ENCODE measurements around the gene MRTFA. TPM values are rescaled to one million over a fixed set of nuclear protein-coding genes. Genes with fewer than 3 reads are reported as not detected.

Gene MRTFA
- total and polyA plus RNA-seq, 5 experiments from 2014 or later, result 10.7 to 122 (median 31.0) TPM

GRCh38 chr22:40432625-40433024, 203.9 kb downstream of the MRTFA start:
- POLR2A ChIA-PET, result interaction anchor here (1.0 to 1.3 kb wide), 2 partner anchors 27 to 213 kb away, joined by 3 read pairs; no protein-coding TSS in a partner anchor
- no peak for ATAC-seq
- peaks cover 25 to 73% (median 53%) of the 10 kb centered on the region in 4 donors for H3K4me1 Mint-ChIP-seq
- peak overlapping the region in 6 of 10 donors; percentile 22 to 83 (median 54) for H3K27ac Mint-ChIP-seq
- H3K36me3 Mint-ChIP-seq, result peaks cover 10 to 78% (median 16%) of the 10 kb centered on the region in 3 donors
- H3K4me3 Mint-ChIP-seq, result no peak overlapping the region
- DNase-seq, result no peak
- no peaks in the 10 kb centered on the region for H3K27me3 Mint-ChIP-seq
- no peaks in the 10 kb centered on the region for H3K9me3 Mint-ChIP-seq

GRCh38 chr22:40432157-40432556, 204.4 kb downstream of the MRTFA start:
- H3K9me3 Mint-ChIP-seq, result no peaks in the 10 kb centered on the region
- H3K27me3 Mint-ChIP-seq, result no peaks in the 10 kb centered on the region
- ATAC-seq (no peak), DNase-seq (no peak)
- no peak overlapping the region for H3K4me3 Mint-ChIP-seq
- H3K4me1 Mint-ChIP-seq, result peaks cover 23 to 68% (median 50%) of the 10 kb centered on the region in 4 donors
- peaks cover 10 to 83% (median 17%) of the 10 kb centered on the region in 3 donors for H3K36me3 Mint-ChIP-seq
- H3K27ac Mint-ChIP-seq, result peak overlapping the region in 3 of 10 donors; percentile 36 to 66 (median 53)
- POLR2A ChIA-PET, result interaction anchor here (0.6 to 1.3 kb wide), 2 partner anchors 26 to 151 kb away, joined by 3 read pairs; no protein-coding TSS in a partner anchor

DNA sequence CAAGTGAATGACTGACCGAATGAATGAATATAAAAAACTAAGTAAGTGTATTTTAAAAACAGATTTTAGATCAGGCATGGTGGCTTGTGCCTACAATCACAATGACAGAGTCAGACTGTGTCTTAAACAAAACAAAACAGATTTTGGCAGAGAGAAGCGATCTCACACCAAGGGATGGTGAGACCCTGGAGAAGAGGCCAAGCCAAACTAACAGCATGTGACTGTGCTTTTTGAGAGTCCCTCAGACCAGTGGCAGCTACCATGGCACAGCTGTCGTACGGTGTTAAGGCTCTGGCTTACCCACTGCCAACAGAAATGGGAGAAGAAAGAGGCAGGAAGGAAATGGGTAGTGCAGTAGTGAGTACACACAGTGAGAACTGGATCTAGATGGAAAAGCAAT, 205.5 kb downstream of the MRTFA start:
- Mint-ChIP-seq H3K4me3 (no peak overlapping the region), H3K27me3 (no peaks in the 10 kb centered on the region), H3K9me3 (no peaks in the 10 kb centered on the region), H3K36me3 (peaks cover 10 to 91% (median 17%) of the 10 kb centered on the region in 3 donors), H3K27ac (peak overlapping the region in 7 of 10 donors; percentile 22 to 88 (median 41)), H3K4me1 (peaks cover 22 to 58% (median 48%) of the 10 kb centered on the region in 4 donors)
- ATAC-seq (no peak), DNase-seq (no peak)
- POLR2A ChIA-PET, result no interaction called here

- H3K27me3 Mint-ChIP-seq, result no peaks in the 10 kb centered on the region
- no peaks in the 10 kb centered on the region for H3K9me3 Mint-ChIP-seq
- H3K27ac Mint-ChIP-seq, result peak overlapping the region in 6 of 10 donors; percentile 53 to 79 (median 70)
- ATAC-seq (no peak), DNase-seq (no peak)
- peaks cover 10 to 96% (median 17%) of the 10 kb centered on the region in 3 donors for H3K36me3 Mint-ChIP-seq
- POLR2A ChIA-PET, result no interaction called here
- H3K4me1 Mint-ChIP-seq, result peaks cover 25 to 47% (median 46%) of the 10 kb centered on the region in 4 donors
- no peak overlapping the region for H3K4me3 Mint-ChIP-seq
These were observed 207.0 kb downstream of the MRTFA start for GRCh38 chr22:40429481-40429880.

- Mint-ChIP-seq H3K4me1 (peaks cover 23 to 49% (median 43%) of the 10 kb centered on the region in 4 donors), H3K9me3 (no peaks in the 10 kb centered on the region), H3K36me3 (peaks cover 10 to 92% (median 17%) of the 10 kb centered on the region in 3 donors), H3K4me3 (no peak overlapping the region), H3K27me3 (no peaks in the 10 kb centered on the region), H3K27ac (peak overlapping the region in 8 of 10 donors; percentile 28 to 90 (median 70))
- POLR2A ChIA-PET, result interaction anchor here (1.1 kb wide), 1 partner anchor 21 kb away, joined by 3 read pairs; no protein-coding TSS in a partner anchor
- no peak for ATAC-seq
- DNase-seq, result no peak
These were observed 207.7 kb downstream of the MRTFA start for GRCh38 chr22:40428796-40429195.

DNA sequence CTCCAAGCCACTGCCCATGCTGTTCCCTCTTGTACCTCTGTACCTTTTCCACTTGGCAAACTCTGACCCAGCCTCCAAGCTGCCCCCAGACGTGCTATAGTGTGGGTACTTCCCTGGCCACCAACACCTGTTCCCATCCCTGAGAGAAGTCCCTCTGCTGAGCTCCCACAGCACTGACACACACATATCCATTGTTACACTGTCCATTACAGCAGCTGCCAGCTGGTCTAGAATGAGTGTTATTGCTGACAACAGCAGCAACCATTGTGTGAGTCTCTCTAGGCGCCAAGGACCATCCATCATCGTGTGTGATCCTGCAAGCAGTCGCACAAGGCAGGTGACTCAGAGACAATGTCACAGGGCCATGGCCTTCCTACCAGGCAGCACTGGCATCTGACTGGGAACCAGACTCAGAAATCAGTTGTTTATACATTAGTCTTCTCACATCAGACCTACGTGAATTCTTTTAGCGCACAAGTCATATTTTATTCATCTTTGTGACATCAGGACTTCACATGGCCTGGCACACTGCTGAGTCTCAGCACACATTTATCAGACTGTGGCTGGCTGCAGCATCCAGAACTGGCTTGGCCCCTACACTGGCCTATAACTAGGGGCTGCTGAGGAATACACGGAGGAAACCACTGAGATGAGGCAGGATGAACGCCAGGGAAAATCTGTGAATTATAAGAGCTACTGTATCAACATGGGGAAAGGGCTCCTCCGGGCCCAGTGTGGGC, 209.8 kb downstream of the MRTFA start:
- ATAC-seq, result no peak
- POLR2A ChIA-PET, result interaction anchor here (1.2 to 4.9 kb wide), 2 partner anchors 11 to 16 kb away, joined by 3 to 18 read pairs; no protein-coding TSS in a partner anchor

GRCh38 chr22:40425082-40425481, 211.4 kb downstream of the MRTFA start:
- POLR2A ChIA-PET, result interaction anchor here (0.6 to 4.9 kb wide), 2 partner anchors 9 to 137 kb away, joined by 4 to 18 read pairs; no protein-coding TSS in a partner anchor
- DNase-seq, result no peak

More for the DNA sequence above, 209.8 kb downstream of the MRTFA start:
- Mint-ChIP-seq H3K4me1 (peaks cover 27 to 58% (median 39%) of the 10 kb centered on the region in 4 donors), H3K36me3 (peaks cover 10 to 93% (median 18%) of the 10 kb centered on the region in 3 donors), H3K27me3 (no peaks in the 10 kb centered on the region), H3K4me3 (no peak overlapping the region), H3K9me3 (peaks cover 0 to 2% (median 0%) of the 10 kb centered on the region in 9 donors), H3K27ac (peak overlapping the region; percentile 23 to 92 (median 64))
- DNase-seq, result peak in 1 of 10 donors; percentile 57

GRCh38 chr22:40423882-40424640, 212.5 kb downstream of the MRTFA start:
- ATAC-seq (no peak), DNase-seq (no peak)
- H3K4me1 Mint-ChIP-seq, result peaks cover 23 to 53% (median 34%) of the 10 kb centered on the region in 4 donors
- no peaks in the 10 kb centered on the region for H3K27me3 Mint-ChIP-seq
- peaks cover 3 to 86% (median 9%) of the 10 kb centered on the region in 3 donors for H3K36me3 Mint-ChIP-seq
- POLR2A ChIA-PET, result interaction anchor here (0.6 to 4.9 kb wide), 2 partner anchors 8 to 307 kb away, joined by 4 to 18 read pairs; no protein-coding TSS in a partner anchor
- peaks cover 0 to 2% (median 0%) of the 10 kb centered on the region in 9 donors for H3K9me3 Mint-ChIP-seq
- peak overlapping the region in 6 of 10 donors; percentile 6 to 86 (median 64) for H3K27ac Mint-ChIP-seq
- no peak overlapping the region for H3K4me3 Mint-ChIP-seq

More at GRCh38 chr22:40425082-40425481, 211.4 kb downstream of the MRTFA start:
- no peak overlapping the region for H3K4me3 Mint-ChIP-seq
- H3K9me3 Mint-ChIP-seq, result peaks cover 0 to 2% (median 0%) of the 10 kb centered on the region in 9 donors
- H3K4me1 Mint-ChIP-seq, result peaks cover 20 to 54% (median 35%) of the 10 kb centered on the region in 4 donors
- no peaks in the 10 kb centered on the region for H3K27me3 Mint-ChIP-seq
- H3K36me3 Mint-ChIP-seq, result peaks cover 4 to 91% (median 17%) of the 10 kb centered on the region in 3 donors
- peak overlapping the region in 5 of 10 donors; percentile 29 to 73 (median 40) for H3K27ac Mint-ChIP-seq
- ATAC-seq, result no peak

- Mint-ChIP-seq H3K27me3 (no peaks in the 10 kb centered on the region), H3K9me3 (peaks cover 0 to 2% (median 0%) of the 10 kb centered on the region in 9 donors), H3K27ac (peak overlapping the region in 5 of 10 donors; percentile 70 to 95 (median 75)), H3K4me1 (peaks cover 19 to 49% (median 31%) of the 10 kb centered on the region in 4 donors), H3K36me3 (peaks cover 0 to 79% (median 3%) of the 10 kb centered on the region in 3 donors), H3K4me3 (no peak overlapping the region)
- ATAC-seq (no peak), DNase-seq (no peak)
- POLR2A ChIA-PET, result interaction anchor here (4.9 kb wide), 1 partner anchor 8 kb away, joined by 18 read pairs; no protein-coding TSS in a partner anchor
These were observed 213.2 kb downstream of the MRTFA start for GRCh38 chr22:40423310-40423688.

GRCh38 chr22:40422558-40423309, 213.8 kb downstream of the MRTFA start:
- H3K27me3 Mint-ChIP-seq, result no peaks in the 10 kb centered on the region
- peaks cover 22 to 55% (median 34%) of the 10 kb centered on the region in 4 donors for H3K4me1 Mint-ChIP-seq
- H3K27ac Mint-ChIP-seq, result peak overlapping the region in 9 of 10 donors; percentile 10 to 95 (median 78)
- H3K4me3 Mint-ChIP-seq, result no peak overlapping the region
- H3K9me3 Mint-ChIP-seq, result peaks cover 0 to 2% (median 0%) of the 10 kb centered on the region in 9 donors
- no peak for ATAC-seq
- peaks cover 0 to 78% (median 3%) of the 10 kb centered on the region in 3 donors for H3K36me3 Mint-ChIP-seq
- no peak for DNase-seq
- POLR2A ChIA-PET, result no interaction called here

DNA sequence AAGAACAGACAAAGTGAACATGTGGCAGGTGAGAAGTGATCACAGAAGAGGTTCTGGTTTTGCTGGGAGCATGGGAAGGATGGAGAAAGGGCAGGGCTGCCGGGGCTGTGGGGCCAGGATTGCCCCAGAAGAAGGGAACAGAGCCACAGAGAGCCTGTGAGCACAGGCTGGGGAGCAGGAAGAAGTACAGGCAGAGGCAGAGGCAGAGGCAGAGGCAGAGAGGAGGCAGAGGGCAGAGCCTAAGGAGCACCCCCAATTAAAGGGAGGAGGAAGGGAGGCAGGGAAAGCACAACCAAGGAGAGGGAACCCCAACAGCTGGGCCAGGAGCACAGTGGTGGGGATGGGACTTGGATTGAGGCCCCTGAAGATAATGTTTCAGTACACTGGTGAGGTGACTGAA, 214.6 kb downstream of the MRTFA start:
- no peak for DNase-seq
- H3K4me3 Mint-ChIP-seq, result peak overlapping the region in 1 of 10 donors; percentile 12
- H3K4me1 Mint-ChIP-seq, result peaks cover 25 to 57% (median 33%) of the 10 kb centered on the region in 4 donors
- H3K27me3 Mint-ChIP-seq, result no peaks in the 10 kb centered on the region
- ATAC-seq, result no peak
- peak overlapping the region in 9 of 10 donors; percentile 1 to 95 (median 80) for H3K27ac Mint-ChIP-seq
- peaks cover 0 to 2% (median 0%) of the 10 kb centered on the region in 9 donors for H3K9me3 Mint-ChIP-seq
- peaks cover 0 to 74% (median 1%) of the 10 kb centered on the region in 3 donors for H3K36me3 Mint-ChIP-seq
- POLR2A ChIA-PET, result no interaction called here
